Measurements from ENCODE around the gene MORN1. TPM values are rescaled to one million over a fixed set of nuclear protein-coding genes. Genes with fewer than 3 reads are reported as not detected.
"Not testable (repeated sequence)": the region's sequence is repeated elsewhere in the genome, so short reads cannot be mapped to it uniquely, and the experiment has no call there.

MORN1 gene
- total RNA-seq, 2 experiments from 2014 or later = 5.3 to 6.5 TPM

GRCh38 chr1:2327841-2328240 lies 63.5 kb downstream of the MORN1 start:
- no peaks in the 10 kb centered on the region for H3K9me3 ChIP-seq (ENCODE audit: control insufficient read depth in 1 of 2, insufficient read depth in 1 of 2, low read length in 2 of 2)
- Mint-ChIP-seq H3K27ac (no peak overlapping the region), H3K9me3 (no peaks in the 10 kb centered on the region), H3K36me3 (ENCODE audit: low read depth) (no peaks in the 10 kb centered on the region), H3K4me3 (no peak overlapping the region), H3K27me3 (no peaks in the 10 kb centered on the region), H3K4me1 (ENCODE audit: low read depth) (peaks cover 5% of the 10 kb centered on the region)
- no peaks in the 10 kb centered on the region for H3K4me1 ChIP-seq (ENCODE audit: insufficient read depth, low read length)
- ATAC-seq (ENCODE audit: poor library complexity) (no peak), DNase-seq (no peak)
- ChIA-PET POLR2A (no interaction called here), CTCF (no interaction called here)
- no peaks in the 10 kb centered on the region for H3K36me3 ChIP-seq (ENCODE audit: insufficient read depth, low read length)
- H3K4me3 ChIP-seq (ENCODE audit: low read length) = no peak overlapping the region
- H3K27ac ChIP-seq (ENCODE audit: low read depth in 1 of 2, low read length in 2 of 2) = no peak overlapping the region
- H3K27me3 ChIP-seq (ENCODE audit: control insufficient read depth in 1 of 2, insufficient read depth in 2 of 2, low read length in 2 of 2) = no peaks in the 10 kb centered on the region
- TF ChIP-seq, protein P1, sequence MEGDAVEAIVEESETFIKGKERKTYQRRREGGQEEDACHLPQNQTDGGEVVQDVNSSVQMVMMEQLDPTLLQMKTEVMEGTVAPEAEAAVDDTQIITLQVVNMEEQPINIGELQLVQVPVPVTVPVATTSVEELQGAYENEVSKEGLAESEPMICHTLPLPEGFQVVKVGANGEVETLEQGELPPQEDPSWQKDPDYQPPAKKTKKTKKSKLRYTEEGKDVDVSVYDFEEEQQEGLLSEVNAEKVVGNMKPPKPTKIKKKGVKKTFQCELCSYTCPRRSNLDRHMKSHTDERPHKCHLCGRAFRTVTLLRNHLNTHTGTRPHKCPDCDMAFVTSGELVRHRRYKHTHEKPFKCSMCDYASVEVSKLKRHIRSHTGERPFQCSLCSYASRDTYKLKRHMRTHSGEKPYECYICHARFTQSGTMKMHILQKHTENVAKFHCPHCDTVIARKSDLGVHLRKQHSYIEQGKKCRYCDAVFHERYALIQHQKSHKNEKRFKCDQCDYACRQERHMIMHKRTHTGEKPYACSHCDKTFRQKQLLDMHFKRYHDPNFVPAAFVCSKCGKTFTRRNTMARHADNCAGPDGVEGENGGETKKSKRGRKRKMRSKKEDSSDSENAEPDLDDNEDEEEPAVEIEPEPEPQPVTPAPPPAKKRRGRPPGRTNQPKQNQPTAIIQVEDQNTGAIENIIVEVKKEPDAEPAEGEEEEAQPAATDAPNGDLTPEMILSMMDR (IDR thresholded peaks at IDR 0.05) = no peak
- intact Hi-C loops (cut with DNase I, micrococcal nuclease) = no loop called here

- H3K27ac ChIP-seq (ENCODE audit: low read depth in 1 of 2, low read length in 2 of 2); H3K9me3 ChIP-seq (ENCODE audit: control insufficient read depth in 1 of 2, insufficient read depth in 1 of 2, low read length in 2 of 2); H3K36me3 ChIP-seq (ENCODE audit: insufficient read depth, low read length); ATAC-seq (ENCODE audit: poor library complexity); H3K27ac Mint-ChIP-seq; H3K4me3 Mint-ChIP-seq; H3K27me3 ChIP-seq (ENCODE audit: control insufficient read depth in 1 of 2, insufficient read depth in 2 of 2, low read length in 2 of 2); CTCF ChIA-PET; H3K4me1 Mint-ChIP-seq (ENCODE audit: low read depth); intact Hi-C loops (cut with DNase I, micrococcal nuclease); DNase-seq; H3K27me3 Mint-ChIP-seq; H3K4me3 ChIP-seq (ENCODE audit: low read length); H3K9me3 Mint-ChIP-seq; H3K36me3 Mint-ChIP-seq (ENCODE audit: low read depth); H3K4me1 ChIP-seq (ENCODE audit: insufficient read depth, low read length); POLR2A ChIA-PET: not testable (repeated sequence)
These were observed 64.2 kb downstream of the MORN1 start for GRCh38 chr1:2327162-2327561.

DNA sequence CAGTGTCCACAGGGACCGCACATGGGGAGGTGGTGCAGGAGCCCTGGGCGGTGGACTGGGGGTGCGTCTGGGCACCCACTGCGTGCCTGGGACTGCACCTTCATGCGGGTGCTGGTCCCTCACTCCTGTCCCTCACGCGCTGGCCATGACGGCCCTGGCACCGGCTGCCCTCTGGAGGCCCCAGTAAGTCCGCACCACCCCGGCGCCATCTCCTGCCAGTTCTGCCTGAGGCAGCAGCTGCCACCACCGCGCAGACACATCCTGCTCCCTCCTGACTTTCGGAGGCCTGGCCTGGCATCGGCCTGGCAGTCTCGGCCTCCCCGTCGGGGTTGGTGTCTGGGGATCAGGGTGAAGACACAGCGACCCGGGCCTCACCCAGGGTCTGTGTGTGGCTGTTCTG lies 64.8 kb downstream of the MORN1 start:
- POLR2A ChIA-PET = no interaction called here
- peaks cover 5% of the 10 kb centered on the region for H3K4me1 Mint-ChIP-seq (ENCODE audit: low read depth)
- TF ChIP-seq, protein P1 (IDR thresholded peaks at IDR 0.05) = no peak
- H3K27ac Mint-ChIP-seq = no peak overlapping the region
- Histone ChIP-seq H3K4me3 (ENCODE audit: low read length) (no peak overlapping the region), H3K4me1 (ENCODE audit: insufficient read depth, low read length) (peaks cover 9% of the 10 kb centered on the region), H3K9me3 (ENCODE audit: control insufficient read depth in 1 of 2, insufficient read depth in 1 of 2, low read length in 2 of 2) (no peaks in the 10 kb centered on the region), H3K27ac (ENCODE audit: low read depth in 1 of 2, low read length in 2 of 2) (no peak overlapping the region), H3K27me3 (ENCODE audit: control insufficient read depth in 1 of 2, insufficient read depth in 2 of 2, low read length in 2 of 2) (no peaks in the 10 kb centered on the region), H3K36me3 (ENCODE audit: insufficient read depth, low read length) (no peaks in the 10 kb centered on the region)
- ATAC-seq (ENCODE audit: poor library complexity) (no peak), DNase-seq (no peak)
- CTCF ChIA-PET = no interaction called here
- no peaks in the 10 kb centered on the region for H3K36me3 Mint-ChIP-seq (ENCODE audit: low read depth)
- intact Hi-C loops (cut with DNase I, micrococcal nuclease) = no loop called here
- H3K4me3 Mint-ChIP-seq = no peak overlapping the region
- H3K27me3 Mint-ChIP-seq = no peaks in the 10 kb centered on the region
- no peaks in the 10 kb centered on the region for H3K9me3 Mint-ChIP-seq

- Mint-ChIP-seq H3K4me3 (no peak overlapping the region), H3K27ac (peak overlapping the region; percentile 71), H3K9me3 (no peaks in the 10 kb centered on the region), H3K27me3 (no peaks in the 10 kb centered on the region), H3K36me3 (ENCODE audit: low read depth) (no peaks in the 10 kb centered on the region), H3K4me1 (ENCODE audit: low read depth) (peaks cover 5% of the 10 kb centered on the region)
- intact Hi-C loops (cut with DNase I, micrococcal nuclease) = no loop called here
- ChIA-PET POLR2A (no interaction called here), CTCF (no interaction called here)
- TF ChIP-seq, protein P1 (IDR thresholded peaks at IDR 0.05) = no peak
- H3K36me3 ChIP-seq (ENCODE audit: insufficient read depth, low read length) = no peaks in the 10 kb centered on the region
- ATAC-seq (ENCODE audit: poor library complexity) (no peak), DNase-seq (no peak)
- no peaks in the 10 kb centered on the region for H3K9me3 ChIP-seq (ENCODE audit: control insufficient read depth in 1 of 2, insufficient read depth in 1 of 2, low read length in 2 of 2)
- peaks cover 11% of the 10 kb centered on the region for H3K4me1 ChIP-seq (ENCODE audit: insufficient read depth, low read length)
- no peak overlapping the region for H3K27ac ChIP-seq (ENCODE audit: low read depth in 1 of 2, low read length in 2 of 2)
- H3K4me3 ChIP-seq (ENCODE audit: low read length) = no peak overlapping the region
- H3K27me3 ChIP-seq (ENCODE audit: control insufficient read depth in 1 of 2, insufficient read depth in 2 of 2, low read length in 2 of 2) = no peaks in the 10 kb centered on the region
These were observed 66.6 kb downstream of the MORN1 start for GRCh38 chr1:2324553-2325366.

All from CD4-positive, alpha-beta T cell (primary cell).